ENCODE data around the gene RELN.

The RELN gene

DNA sequence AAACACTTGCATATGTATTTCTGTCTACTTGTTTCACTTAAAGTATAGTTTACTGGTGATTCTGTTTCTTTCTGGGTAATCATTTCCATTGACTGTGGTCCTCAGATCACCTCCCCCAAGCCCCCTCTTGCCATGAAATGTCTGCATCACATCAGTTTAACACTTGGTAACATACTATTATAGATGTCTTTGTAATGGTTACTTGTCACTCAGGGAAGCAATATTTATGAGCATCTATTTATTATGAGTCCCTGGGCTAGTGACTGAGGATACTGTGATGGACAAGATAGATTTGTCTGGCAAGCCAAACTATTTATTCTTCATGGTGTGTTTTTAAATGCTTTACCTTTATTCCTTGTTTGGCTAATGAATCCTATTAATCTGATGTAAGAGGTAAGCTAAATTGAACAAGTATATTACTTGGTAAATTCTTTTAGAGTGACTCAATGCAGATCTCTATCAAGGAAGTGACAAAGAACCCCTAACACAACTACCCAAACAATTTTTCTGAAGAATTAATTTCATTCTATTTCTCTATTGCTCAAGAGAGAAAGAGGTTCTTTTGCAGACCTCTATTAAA lies 270.9 kb downstream of the RELN start:
- TF ChIP-seq ZFP37 (tag by site-specific recombination; IDR thresholded peaks at IDR 0.05) (no peak), ZBTB1 (tag by site-specific recombination; IDR thresholded peaks at IDR 0.05) (no peak), FEZF1 (tag by site-specific recombination; IDR thresholded peaks at IDR 0.05) (no peak), ZBTB17 (tag by site-specific recombination; IDR thresholded peaks at IDR 0.05) (no peak), SP2 (tag by site-specific recombination; IDR thresholded peaks at IDR 0.05) (no peak), ZNF473 (tag by site-specific recombination; IDR thresholded peaks at IDR 0.05) (no peak), ZNF239 (tag by site-specific recombination; IDR thresholded peaks at IDR 0.05) (no peak)
- TF ChIP-seq, protein P1, sequence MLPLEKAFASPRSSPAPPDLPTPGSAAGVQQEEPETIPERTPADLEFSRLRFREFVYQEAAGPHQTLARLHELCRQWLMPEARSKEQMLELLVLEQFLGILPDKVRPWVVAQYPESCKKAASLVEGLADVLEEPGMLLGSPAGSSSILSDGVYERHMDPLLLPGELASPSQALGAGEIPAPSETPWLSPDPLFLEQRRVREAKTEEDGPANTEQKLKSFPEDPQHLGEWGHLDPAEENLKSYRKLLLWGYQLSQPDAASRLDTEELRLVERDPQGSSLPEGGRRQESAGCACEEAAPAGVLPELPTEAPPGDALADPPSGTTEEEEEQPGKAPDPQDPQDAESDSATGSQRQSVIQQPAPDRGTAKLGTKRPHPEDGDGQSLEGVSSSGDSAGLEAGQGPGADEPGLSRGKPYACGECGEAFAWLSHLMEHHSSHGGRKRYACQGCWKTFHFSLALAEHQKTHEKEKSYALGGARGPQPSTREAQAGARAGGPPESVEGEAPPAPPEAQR (tag by site-specific recombination; IDR thresholded peaks at IDR 0.05): no peak
- TF ChIP-seq, protein P2, sequence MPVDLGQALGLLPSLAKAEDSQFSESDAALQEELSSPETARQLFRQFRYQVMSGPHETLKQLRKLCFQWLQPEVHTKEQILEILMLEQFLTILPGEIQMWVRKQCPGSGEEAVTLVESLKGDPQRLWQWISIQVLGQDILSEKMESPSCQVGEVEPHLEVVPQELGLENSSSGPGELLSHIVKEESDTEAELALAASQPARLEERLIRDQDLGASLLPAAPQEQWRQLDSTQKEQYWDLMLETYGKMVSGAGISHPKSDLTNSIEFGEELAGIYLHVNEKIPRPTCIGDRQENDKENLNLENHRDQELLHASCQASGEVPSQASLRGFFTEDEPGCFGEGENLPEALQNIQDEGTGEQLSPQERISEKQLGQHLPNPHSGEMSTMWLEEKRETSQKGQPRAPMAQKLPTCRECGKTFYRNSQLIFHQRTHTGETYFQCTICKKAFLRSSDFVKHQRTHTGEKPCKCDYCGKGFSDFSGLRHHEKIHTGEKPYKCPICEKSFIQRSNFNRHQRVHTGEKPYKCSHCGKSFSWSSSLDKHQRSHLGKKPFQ (tag by site-specific recombination; IDR thresholded peaks at IDR 0.05): no peak
- TF ChIP-seq, protein P3, sequence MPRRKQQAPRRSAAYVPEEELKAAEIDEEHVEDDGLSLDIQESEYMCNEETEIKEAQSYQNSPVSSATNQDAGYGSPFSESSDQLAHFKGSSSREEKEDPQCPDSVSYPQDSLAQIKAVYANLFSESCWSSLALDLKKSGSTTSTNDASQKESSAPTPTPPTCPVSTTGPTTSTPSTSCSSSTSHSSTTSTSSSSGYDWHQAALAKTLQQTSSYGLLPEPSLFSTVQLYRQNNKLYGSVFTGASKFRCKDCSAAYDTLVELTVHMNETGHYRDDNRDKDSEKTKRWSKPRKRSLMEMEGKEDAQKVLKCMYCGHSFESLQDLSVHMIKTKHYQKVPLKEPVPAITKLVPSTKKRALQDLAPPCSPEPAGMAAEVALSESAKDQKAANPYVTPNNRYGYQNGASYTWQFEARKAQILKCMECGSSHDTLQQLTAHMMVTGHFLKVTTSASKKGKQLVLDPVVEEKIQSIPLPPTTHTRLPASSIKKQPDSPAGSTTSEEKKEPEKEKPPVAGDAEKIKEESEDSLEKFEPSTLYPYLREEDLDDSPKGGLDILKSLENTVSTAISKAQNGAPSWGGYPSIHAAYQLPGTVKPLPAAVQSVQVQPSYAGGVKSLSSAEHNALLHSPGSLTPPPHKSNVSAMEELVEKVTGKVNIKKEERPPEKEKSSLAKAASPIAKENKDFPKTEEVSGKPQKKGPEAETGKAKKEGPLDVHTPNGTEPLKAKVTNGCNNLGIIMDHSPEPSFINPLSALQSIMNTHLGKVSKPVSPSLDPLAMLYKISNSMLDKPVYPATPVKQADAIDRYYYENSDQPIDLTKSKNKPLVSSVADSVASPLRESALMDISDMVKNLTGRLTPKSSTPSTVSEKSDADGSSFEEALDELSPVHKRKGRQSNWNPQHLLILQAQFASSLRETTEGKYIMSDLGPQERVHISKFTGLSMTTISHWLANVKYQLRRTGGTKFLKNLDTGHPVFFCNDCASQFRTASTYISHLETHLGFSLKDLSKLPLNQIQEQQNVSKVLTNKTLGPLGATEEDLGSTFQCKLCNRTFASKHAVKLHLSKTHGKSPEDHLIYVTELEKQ (tag by site-specific recombination; IDR thresholded peaks at IDR 0.05; ENCODE audit: borderline replicate concordance): no peak
- no peak overlapping the region for H3K4me3 ChIP-seq (ENCODE audit: low read depth, low read length)
- no peaks in the 10 kb centered on the region for H3K36me3 ChIP-seq (ENCODE audit: control insufficient read depth in 2 of 2, insufficient read depth in 1 of 2, low read length in 2 of 2)
- POLR2A ChIA-PET: no interaction called here
- no peaks in the 10 kb centered on the region for H3K4me1 ChIP-seq (ENCODE audit: control insufficient read depth, insufficient read depth, low read length)
- no peaks in the 10 kb centered on the region for H3K9me3 ChIP-seq (ENCODE audit: control insufficient read depth, insufficient read depth, low read depth, low read length)
- H3K27ac ChIP-seq (ENCODE audit: extremely low read depth, low read depth, low read length): no peak overlapping the region
- CTCF ChIA-PET: no interaction called here

DNA sequence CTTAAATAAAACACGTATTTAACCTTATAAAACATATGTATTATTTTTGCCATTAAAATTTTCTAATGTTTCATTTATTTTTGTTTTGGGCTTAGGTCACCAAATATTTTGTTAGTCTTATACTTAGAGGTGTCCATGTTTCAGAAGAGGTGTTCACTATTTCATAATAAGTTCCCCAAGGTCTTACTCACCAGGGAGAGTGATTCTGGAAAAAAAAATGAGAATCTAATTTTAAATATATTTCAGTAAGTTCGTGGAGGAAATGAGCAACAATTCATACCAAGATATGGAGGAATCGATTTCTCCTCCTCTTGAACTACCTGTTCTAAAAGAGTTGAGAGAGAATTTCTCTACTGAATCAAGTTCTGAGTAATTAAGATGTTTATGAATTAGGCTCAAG lies 271.9 kb downstream of the RELN start:
- no peak overlapping the region for H3K27ac ChIP-seq (ENCODE audit: extremely low read depth, low read depth, low read length)
- TF ChIP-seq, protein P4, sequence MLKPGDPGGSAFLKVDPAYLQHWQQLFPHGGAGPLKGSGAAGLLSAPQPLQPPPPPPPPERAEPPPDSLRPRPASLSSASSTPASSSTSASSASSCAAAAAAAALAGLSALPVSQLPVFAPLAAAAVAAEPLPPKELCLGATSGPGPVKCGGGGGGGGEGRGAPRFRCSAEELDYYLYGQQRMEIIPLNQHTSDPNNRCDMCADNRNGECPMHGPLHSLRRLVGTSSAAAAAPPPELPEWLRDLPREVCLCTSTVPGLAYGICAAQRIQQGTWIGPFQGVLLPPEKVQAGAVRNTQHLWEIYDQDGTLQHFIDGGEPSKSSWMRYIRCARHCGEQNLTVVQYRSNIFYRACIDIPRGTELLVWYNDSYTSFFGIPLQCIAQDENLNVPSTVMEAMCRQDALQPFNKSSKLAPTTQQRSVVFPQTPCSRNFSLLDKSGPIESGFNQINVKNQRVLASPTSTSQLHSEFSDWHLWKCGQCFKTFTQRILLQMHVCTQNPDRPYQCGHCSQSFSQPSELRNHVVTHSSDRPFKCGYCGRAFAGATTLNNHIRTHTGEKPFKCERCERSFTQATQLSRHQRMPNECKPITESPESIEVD (tag by site-specific recombination; IDR thresholded peaks at IDR 0.05): no peak
- no peak for TF ChIP-seq ZNF335 (tag by site-specific recombination; conservative IDR thresholded peaks at IDR 0.05)
- TF ChIP-seq, protein P5, sequence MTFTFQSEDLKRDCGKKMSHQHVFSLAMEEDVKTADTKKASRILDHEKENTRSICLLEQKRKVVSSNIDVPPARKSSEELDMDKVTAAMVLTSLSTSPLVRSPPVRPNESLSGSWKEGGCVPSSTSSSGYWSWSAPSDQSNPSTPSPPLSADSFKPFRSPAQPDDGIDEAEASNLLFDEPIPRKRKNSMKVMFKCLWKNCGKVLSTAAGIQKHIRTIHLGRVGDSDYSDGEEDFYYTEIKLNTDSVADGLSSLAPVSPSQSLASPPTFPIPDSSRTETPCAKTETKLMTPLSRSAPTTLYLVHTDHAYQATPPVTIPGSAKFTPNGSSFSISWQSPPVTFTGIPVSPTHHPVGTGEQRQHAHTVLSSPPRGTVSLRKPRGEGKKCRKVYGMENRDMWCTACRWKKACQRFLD (tag by site-specific recombination; IDR thresholded peaks at IDR 0.05): no peak
- TF ChIP-seq, protein P6, sequence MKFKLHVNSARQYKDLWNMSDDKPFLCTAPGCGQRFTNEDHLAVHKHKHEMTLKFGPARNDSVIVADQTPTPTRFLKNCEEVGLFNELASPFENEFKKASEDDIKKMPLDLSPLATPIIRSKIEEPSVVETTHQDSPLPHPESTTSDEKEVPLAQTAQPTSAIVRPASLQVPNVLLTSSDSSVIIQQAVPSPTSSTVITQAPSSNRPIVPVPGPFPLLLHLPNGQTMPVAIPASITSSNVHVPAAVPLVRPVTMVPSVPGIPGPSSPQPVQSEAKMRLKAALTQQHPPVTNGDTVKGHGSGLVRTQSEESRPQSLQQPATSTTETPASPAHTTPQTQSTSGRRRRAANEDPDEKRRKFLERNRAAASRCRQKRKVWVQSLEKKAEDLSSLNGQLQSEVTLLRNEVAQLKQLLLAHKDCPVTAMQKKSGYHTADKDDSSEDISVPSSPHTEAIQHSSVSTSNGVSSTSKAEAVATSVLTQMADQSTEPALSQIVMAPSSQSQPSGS (tag by site-specific recombination; IDR thresholded peaks at IDR 0.05; ENCODE audit: low read depth): no peak
- TF ChIP-seq ZNF677 (tag by site-specific recombination; IDR thresholded peaks at IDR 0.05): no peak
- no peak for TF ChIP-seq KLF10 (tag by site-specific recombination; IDR thresholded peaks at IDR 0.05)
- TF ChIP-seq ZNF157 (tag by site-specific recombination; IDR thresholded peaks at IDR 0.05): no peak
- no peak for TF ChIP-seq ZNF174 (tag by site-specific recombination; IDR thresholded peaks at IDR 0.05)
- TF ChIP-seq, protein P1 (tag by site-specific recombination; IDR thresholded peaks at IDR 0.05): no peak
- no peak for TF ChIP-seq ZNF341 (tag by site-specific recombination; IDR thresholded peaks at IDR 0.05; ENCODE audit: low read depth)
- no peak for TF ChIP-seq ZNF350 (tag by site-specific recombination; IDR thresholded peaks at IDR 0.05)
- TF ChIP-seq ZNF221 (tag by site-specific recombination; IDR thresholded peaks at IDR 0.05; ENCODE audit: borderline replicate concordance): no peak
- TF ChIP-seq KLF16 (tag by site-specific recombination; IDR thresholded peaks at IDR 0.05): no peak
- TF ChIP-seq HOXD13 (CRISPR knock-in tag; IDR thresholded peaks at IDR 0.05; ENCODE audit: borderline replicate concordance): no peak
- no peaks in the 10 kb centered on the region for H3K36me3 ChIP-seq (ENCODE audit: control insufficient read depth in 2 of 2, insufficient read depth in 1 of 2, low read length in 2 of 2)
- CTCF ChIA-PET: no interaction called here
- POLR2A ChIA-PET: no interaction called here
- no peaks in the 10 kb centered on the region for H3K4me1 ChIP-seq (ENCODE audit: control insufficient read depth, insufficient read depth, low read length)
- H3K4me3 ChIP-seq (ENCODE audit: low read depth, low read length): no peak overlapping the region
- H3K9me3 ChIP-seq (ENCODE audit: control insufficient read depth, insufficient read depth, low read depth, low read length): no peaks in the 10 kb centered on the region

All from HEK293 (cell line).